ENCODE measurements around the gene CDK7.

CDK7 gene

GRCh38 chr5:69308046-69308553 lies 73.4 kb downstream of the CDK7 start:
- Histone ChIP-seq H3K9me3 (ENCODE audit: control insufficient read depth, low read length) (no peaks in the 10 kb centered on the region), H2AFZ (no peak overlapping the region), H3K4me3 (ENCODE audit: low read depth, low read length) (no peak overlapping the region), H3K4me1 (no peaks in the 10 kb centered on the region), H3K9ac (no peak overlapping the region), H3K27me3 (ENCODE audit: control insufficient read depth, insufficient read depth, low read length) (no peaks in the 10 kb centered on the region), H3K36me3 (ENCODE audit: control insufficient read depth, insufficient read depth, low read length) (no peaks in the 10 kb centered on the region), H3K79me2 (no peaks in the 10 kb centered on the region), H3K4me2 (ENCODE audit: low read length) (no peak overlapping the region), H3K27ac (no peak overlapping the region)
- TF ChIP-seq CTCF (IDR thresholded peaks at IDR 0.05), result no peak

GRCh38 chr5:69309380-69309779 lies 74.7 kb downstream of the CDK7 start:
- H3K4me1 ChIP-seq, result no peaks in the 10 kb centered on the region
- no peak for TF ChIP-seq CTCF (IDR thresholded peaks at IDR 0.05)
- no peaks in the 10 kb centered on the region for H3K9me3 ChIP-seq (ENCODE audit: control insufficient read depth, low read length)
- no peak overlapping the region for H3K4me2 ChIP-seq (ENCODE audit: low read length)
- H3K9ac ChIP-seq, result no peak overlapping the region
- H2AFZ ChIP-seq, result no peak overlapping the region
- H3K4me3 ChIP-seq (ENCODE audit: low read depth, low read length), result no peak overlapping the region
- no peaks in the 10 kb centered on the region for H3K79me2 ChIP-seq
- no peak overlapping the region for H3K27ac ChIP-seq
- no peaks in the 10 kb centered on the region for H3K36me3 ChIP-seq (ENCODE audit: control insufficient read depth, insufficient read depth, low read length)
- no peaks in the 10 kb centered on the region for H3K27me3 ChIP-seq (ENCODE audit: control insufficient read depth, insufficient read depth, low read length)

- Histone ChIP-seq H3K79me2 (no peaks in the 10 kb centered on the region), H3K36me3 (ENCODE audit: control insufficient read depth, insufficient read depth, low read length) (no peaks in the 10 kb centered on the region), H3K4me1 (no peaks in the 10 kb centered on the region), H3K27ac (no peak overlapping the region), H3K4me3 (ENCODE audit: low read depth, low read length) (no peak overlapping the region), H3K9me3 (ENCODE audit: control insufficient read depth, low read length) (no peaks in the 10 kb centered on the region), H3K4me2 (ENCODE audit: low read length) (no peak overlapping the region), H3K9ac (no peak overlapping the region), H3K27me3 (ENCODE audit: control insufficient read depth, insufficient read depth, low read length) (no peaks in the 10 kb centered on the region), H2AFZ (no peak overlapping the region)
- no peak for TF ChIP-seq CTCF (IDR thresholded peaks at IDR 0.05)
These were observed 77.9 kb downstream of the CDK7 start for GRCh38 chr5:69312459-69313160.

GRCh38 chr5:69313428-69313827 lies 78.7 kb downstream of the CDK7 start:
- Histone ChIP-seq H3K27me3 (ENCODE audit: control insufficient read depth, insufficient read depth, low read length) (no peaks in the 10 kb centered on the region), H3K79me2 (no peaks in the 10 kb centered on the region), H3K4me1 (no peaks in the 10 kb centered on the region), H3K4me2 (ENCODE audit: low read length) (no peak overlapping the region), H3K9ac (no peak overlapping the region), H3K9me3 (ENCODE audit: control insufficient read depth, low read length) (no peaks in the 10 kb centered on the region), H3K27ac (no peak overlapping the region), H3K4me3 (ENCODE audit: low read depth, low read length) (no peak overlapping the region), H3K36me3 (ENCODE audit: control insufficient read depth, insufficient read depth, low read length) (no peaks in the 10 kb centered on the region), H2AFZ (no peak overlapping the region)
- no peak for TF ChIP-seq CTCF (IDR thresholded peaks at IDR 0.05)

- no peak for TF ChIP-seq CTCF (IDR thresholded peaks at IDR 0.05)
- no peak overlapping the region for H3K4me3 ChIP-seq (ENCODE audit: low read depth, low read length)
- H3K36me3 ChIP-seq (ENCODE audit: control insufficient read depth, insufficient read depth, low read length), result no peaks in the 10 kb centered on the region
- no peak overlapping the region for H2AFZ ChIP-seq
- H3K9me3 ChIP-seq (ENCODE audit: control insufficient read depth, low read length), result no peaks in the 10 kb centered on the region
- H3K4me2 ChIP-seq (ENCODE audit: low read length), result no peak overlapping the region
- H3K27me3 ChIP-seq (ENCODE audit: control insufficient read depth, insufficient read depth, low read length), result no peaks in the 10 kb centered on the region
- H3K4me1 ChIP-seq, result no peaks in the 10 kb centered on the region
- no peaks in the 10 kb centered on the region for H3K79me2 ChIP-seq
- no peak overlapping the region for H3K9ac ChIP-seq
- H3K27ac ChIP-seq, result no peak overlapping the region
These were observed 81.3 kb downstream of the CDK7 start for GRCh38 chr5:69315972-69316371.

Measured in parathyroid adenoma (tissue), 2 donors.